Osteocyte (in vitro differentiated cells): ENCODE measurements around the gene XRCC3. TPM values are rescaled to one million over a fixed set of nuclear protein-coding genes. Genes with fewer than 3 reads are reported as not detected.

ENCODE experiments used
- DNase-seq: peaks from one replicate; pipeline ENCODE4 v3.0.0; 2021; ENCODE audit warnings: mixed read lengths; ENCODE audit not compliant: unreplicated experiment; ENCODE audit errors: extremely low spot score
- H3K27ac Mint-ChIP-seq: one replicate; pipeline ENCODE4 v1.8.0; 2021; ENCODE audit warnings: mild to moderate bottlenecking, mixed read lengths; ENCODE audit not compliant: unreplicated experiment
- H3K27me3 Mint-ChIP-seq: one replicate; pipeline ENCODE4 v1.8.0; 2021; ENCODE audit warnings: mixed read lengths; ENCODE audit not compliant: unreplicated experiment
- H3K36me3 Mint-ChIP-seq: one replicate; pipeline ENCODE4 v1.8.0; 2021; ENCODE audit warnings: mixed read lengths; ENCODE audit not compliant: unreplicated experiment
- H3K4me1 Mint-ChIP-seq: one replicate; pipeline ENCODE4 v1.8.0; 2021; ENCODE audit warnings: mixed read lengths; ENCODE audit not compliant: unreplicated experiment
- H3K4me3 Mint-ChIP-seq: one replicate; pipeline ENCODE4 v1.8.0; 2021; ENCODE audit warnings: mild to moderate bottlenecking, moderate library complexity, mixed read lengths; ENCODE audit not compliant: unreplicated experiment
- H3K9me3 Mint-ChIP-seq: one replicate; pipeline ENCODE4 v1.8.0; 2021; ENCODE audit warnings: mixed read lengths; ENCODE audit not compliant: unreplicated experiment
- total RNA-seq: library from RNA; stranded (reverse); gene quantifications from 2 replicates; pipeline ENCODE4 v1.2.1, GENCODE V29; 2021
- TF ChIP-seq, protein P1 (sequence below): fragments of 200-600 bp; sonication (generic); IDR thresholded peaks from 2 replicates; pipeline ENCODE4 v1.5.0; 2021; ENCODE audit warnings: antibody characterized with exemption, mild to moderate bottlenecking, moderate library complexity

Gene XRCC3
- total RNA-seq, 1 donor from 2014 or later = 7.5 TPM

DNA sequence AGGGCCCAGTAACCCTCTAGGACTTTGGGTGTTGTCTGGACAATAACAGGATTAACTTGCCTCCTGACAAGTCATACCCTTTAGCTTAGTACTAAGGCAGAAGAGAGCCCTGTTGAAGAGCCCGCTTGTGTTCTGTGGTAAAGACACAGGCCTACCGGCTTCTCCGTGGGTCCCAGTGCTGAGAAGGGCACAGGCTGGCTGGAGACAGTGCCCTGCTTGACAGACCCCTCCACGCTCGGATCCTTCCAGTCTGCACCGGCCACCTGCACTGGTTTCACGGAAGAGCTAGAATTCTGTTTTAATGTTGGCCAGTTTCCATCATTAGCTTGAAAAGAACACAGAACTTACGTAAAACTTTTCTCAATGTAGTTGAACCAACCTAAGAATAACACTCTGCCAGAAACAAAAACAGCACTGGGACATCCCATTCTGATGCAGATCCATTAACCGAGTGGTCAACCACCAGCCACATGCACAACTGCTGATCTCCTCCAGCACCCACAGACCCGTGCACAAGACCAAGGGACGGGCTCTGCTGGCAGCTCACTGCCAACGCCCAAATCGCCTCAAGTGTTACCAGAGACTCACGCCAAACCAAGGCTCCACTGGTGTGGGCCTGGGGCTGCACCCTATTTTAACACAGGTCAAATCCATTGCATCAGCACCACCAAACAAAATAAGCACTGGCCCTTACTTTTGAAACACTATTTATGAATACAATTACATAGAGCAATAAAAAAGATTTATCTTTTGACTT, 27.4 kb upstream of the XRCC3 start:
- Mint-ChIP-seq H3K4me3 (no peak overlapping the region), H3K27ac (no peak overlapping the region), H3K27me3 (no peaks in the 10 kb centered on the region), H3K36me3 (peaks cover 7% of the 10 kb centered on the region), H3K9me3 (no peaks in the 10 kb centered on the region), H3K4me1 (peaks cover 6% of the 10 kb centered on the region)
- TF ChIP-seq, protein P1, sequence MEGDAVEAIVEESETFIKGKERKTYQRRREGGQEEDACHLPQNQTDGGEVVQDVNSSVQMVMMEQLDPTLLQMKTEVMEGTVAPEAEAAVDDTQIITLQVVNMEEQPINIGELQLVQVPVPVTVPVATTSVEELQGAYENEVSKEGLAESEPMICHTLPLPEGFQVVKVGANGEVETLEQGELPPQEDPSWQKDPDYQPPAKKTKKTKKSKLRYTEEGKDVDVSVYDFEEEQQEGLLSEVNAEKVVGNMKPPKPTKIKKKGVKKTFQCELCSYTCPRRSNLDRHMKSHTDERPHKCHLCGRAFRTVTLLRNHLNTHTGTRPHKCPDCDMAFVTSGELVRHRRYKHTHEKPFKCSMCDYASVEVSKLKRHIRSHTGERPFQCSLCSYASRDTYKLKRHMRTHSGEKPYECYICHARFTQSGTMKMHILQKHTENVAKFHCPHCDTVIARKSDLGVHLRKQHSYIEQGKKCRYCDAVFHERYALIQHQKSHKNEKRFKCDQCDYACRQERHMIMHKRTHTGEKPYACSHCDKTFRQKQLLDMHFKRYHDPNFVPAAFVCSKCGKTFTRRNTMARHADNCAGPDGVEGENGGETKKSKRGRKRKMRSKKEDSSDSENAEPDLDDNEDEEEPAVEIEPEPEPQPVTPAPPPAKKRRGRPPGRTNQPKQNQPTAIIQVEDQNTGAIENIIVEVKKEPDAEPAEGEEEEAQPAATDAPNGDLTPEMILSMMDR = no peak
- DNase-seq = no peak

DNA sequence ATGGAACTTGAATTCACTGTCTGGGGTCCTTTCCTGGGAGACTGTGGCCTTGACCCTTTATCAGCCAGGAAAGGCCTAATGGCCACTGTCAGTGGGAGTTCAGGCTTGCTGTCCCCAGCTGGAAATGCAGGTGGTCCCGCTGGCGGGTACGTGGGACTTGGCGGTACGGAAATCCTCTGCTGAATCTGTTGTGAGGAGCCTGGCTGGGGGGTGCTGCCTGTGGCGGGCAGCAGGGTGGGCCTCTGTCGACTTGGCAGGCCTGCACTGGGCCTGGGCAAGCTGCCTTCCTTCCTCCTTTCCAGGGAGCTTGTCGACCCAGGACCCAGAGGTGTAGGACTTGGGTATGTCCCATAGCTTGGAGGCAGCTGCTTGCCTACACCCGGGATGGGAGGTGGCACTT, 26.6 kb upstream of the XRCC3 start:
- Mint-ChIP-seq H3K4me3 (no peak overlapping the region), H3K36me3 (peaks cover 10% of the 10 kb centered on the region), H3K9me3 (no peaks in the 10 kb centered on the region), H3K27me3 (no peaks in the 10 kb centered on the region), H3K4me1 (peaks cover 6% of the 10 kb centered on the region), H3K27ac (no peak overlapping the region)
- DNase-seq = no peak
- TF ChIP-seq, protein P1 = no peak

GRCh38 chr14:103740991-103741689, 25.9 kb upstream of the XRCC3 start:
- H3K27me3 Mint-ChIP-seq = no peaks in the 10 kb centered on the region
- peaks cover 6% of the 10 kb centered on the region for H3K4me1 Mint-ChIP-seq
- H3K4me3 Mint-ChIP-seq = no peak overlapping the region
- TF ChIP-seq, protein P1 = no peak
- no peak overlapping the region for H3K27ac Mint-ChIP-seq
- H3K9me3 Mint-ChIP-seq = no peaks in the 10 kb centered on the region
- no peak for DNase-seq
- peaks cover 10% of the 10 kb centered on the region for H3K36me3 Mint-ChIP-seq

- Mint-ChIP-seq H3K27ac (no peak overlapping the region), H3K36me3 (peaks cover 10% of the 10 kb centered on the region), H3K4me1 (peaks cover 6% of the 10 kb centered on the region), H3K9me3 (no peaks in the 10 kb centered on the region), H3K27me3 (no peaks in the 10 kb centered on the region), H3K4me3 (no peak overlapping the region)
- TF ChIP-seq, protein P1 = no peak
- no peak for DNase-seq
Measured at GRCh38 chr14:103739793-103740501, 24.7 kb upstream of the XRCC3 start.

- Mint-ChIP-seq H3K4me1 (peaks cover 7% of the 10 kb centered on the region), H3K4me3 (no peak overlapping the region), H3K27ac (no peak overlapping the region), H3K27me3 (no peaks in the 10 kb centered on the region), H3K36me3 (peaks cover 12% of the 10 kb centered on the region), H3K9me3 (no peaks in the 10 kb centered on the region)
- DNase-seq = no peak
- TF ChIP-seq, protein P1 = no peak
Measured at GRCh38 chr14:103739466-103739792, 24.2 kb upstream of the XRCC3 start.
